Brain microvascular endothelial cell (primary cell): ENCODE measurements around the gene TAF12.
A peak's percentile ranks its signal among the peaks of the same experiment; 100 is the strongest.
"Not testable (repeated sequence)": the region's sequence is repeated elsewhere in the genome, so short reads cannot be mapped to it uniquely, and the experiment has no call there.

Experiments
- DNase-seq: peaks from one replicate; pipeline ENCODE4 v3.0.0-alpha.2; 2020
- H3K27ac ChIP-seq: fragments of 250-450 bp; sonication (Bioruptor Pico); 2 replicates; pipeline ENCODE4 v1.5.1; 2020; ENCODE audit warnings: mild to moderate bottlenecking, moderate library complexity
- H3K27me3 ChIP-seq: fragments of 250-450 bp; sonication (Bioruptor Pico); replicated peaks from 2 replicates; pipeline ENCODE4 v1.5.1; 2020; ENCODE audit warnings: mild to moderate bottlenecking
- H3K36me3 ChIP-seq: fragments of 250-450 bp; sonication (Bioruptor Pico); replicated peaks from 2 replicates; pipeline ENCODE4 v1.5.1; 2020; ENCODE audit warnings: mild to moderate bottlenecking
- H3K4me3 ChIP-seq: 2 replicates; pipeline ENCODE4 v1.5.1; 2011; ENCODE audit warnings: low read depth, mild to moderate bottlenecking, control low read depth, low read length, moderate library complexity
- in situ Hi-C: cut with HindIII; loops from 2 replicates; pipeline ENCODE4 v1.10.0; 2017; ENCODE audit warnings: low sequenced_read_pairs, low pct_ligation_motif_present
- TF ChIP-seq, protein P1 (sequence below): IDR thresholded peaks from 2 replicates; pipeline ENCODE4 v1.5.1; 2011; ENCODE audit warnings: low read depth, mild to moderate bottlenecking, moderate library complexity, low read length, control low read depth, inconsistent platforms; ENCODE audit errors: missing control alignments

Gene TAF12

GRCh38 chr1:28573564-28573963 lies 69.3 kb downstream of the TAF12 start:
- Histone ChIP-seq H3K36me3 (peaks cover 47% of the 10 kb centered on the region), H3K27me3 (no peaks in the 10 kb centered on the region), H3K27ac (no peak overlapping the region), H3K4me3 (no peak overlapping the region)
- TF ChIP-seq, protein P1, sequence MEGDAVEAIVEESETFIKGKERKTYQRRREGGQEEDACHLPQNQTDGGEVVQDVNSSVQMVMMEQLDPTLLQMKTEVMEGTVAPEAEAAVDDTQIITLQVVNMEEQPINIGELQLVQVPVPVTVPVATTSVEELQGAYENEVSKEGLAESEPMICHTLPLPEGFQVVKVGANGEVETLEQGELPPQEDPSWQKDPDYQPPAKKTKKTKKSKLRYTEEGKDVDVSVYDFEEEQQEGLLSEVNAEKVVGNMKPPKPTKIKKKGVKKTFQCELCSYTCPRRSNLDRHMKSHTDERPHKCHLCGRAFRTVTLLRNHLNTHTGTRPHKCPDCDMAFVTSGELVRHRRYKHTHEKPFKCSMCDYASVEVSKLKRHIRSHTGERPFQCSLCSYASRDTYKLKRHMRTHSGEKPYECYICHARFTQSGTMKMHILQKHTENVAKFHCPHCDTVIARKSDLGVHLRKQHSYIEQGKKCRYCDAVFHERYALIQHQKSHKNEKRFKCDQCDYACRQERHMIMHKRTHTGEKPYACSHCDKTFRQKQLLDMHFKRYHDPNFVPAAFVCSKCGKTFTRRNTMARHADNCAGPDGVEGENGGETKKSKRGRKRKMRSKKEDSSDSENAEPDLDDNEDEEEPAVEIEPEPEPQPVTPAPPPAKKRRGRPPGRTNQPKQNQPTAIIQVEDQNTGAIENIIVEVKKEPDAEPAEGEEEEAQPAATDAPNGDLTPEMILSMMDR = no peak
- DNase-seq = no peak
- in situ Hi-C loops = no loop called here

GRCh38 chr1:28572891-28573290 lies 70.0 kb downstream of the TAF12 start:
- in situ Hi-C loops, H3K27me3 ChIP-seq, H3K4me3 ChIP-seq: not testable (repeated sequence)
- Histone ChIP-seq H3K36me3 (peaks cover 47% of the 10 kb centered on the region), H3K27ac (peak overlapping the region; percentile 66)
- peak; percentile 72 for DNase-seq

- DNase-seq = no peak
- TF ChIP-seq, protein P1 = no peak
- Histone ChIP-seq H3K4me3 (no peak overlapping the region), H3K27ac (no peak overlapping the region), H3K36me3 (peaks cover 43% of the 10 kb centered on the region), H3K27me3 (no peaks in the 10 kb centered on the region)
- in situ Hi-C loops = no loop called here
These were observed 71.0 kb downstream of the TAF12 start for GRCh38 chr1:28571911-28572310.

DNA sequence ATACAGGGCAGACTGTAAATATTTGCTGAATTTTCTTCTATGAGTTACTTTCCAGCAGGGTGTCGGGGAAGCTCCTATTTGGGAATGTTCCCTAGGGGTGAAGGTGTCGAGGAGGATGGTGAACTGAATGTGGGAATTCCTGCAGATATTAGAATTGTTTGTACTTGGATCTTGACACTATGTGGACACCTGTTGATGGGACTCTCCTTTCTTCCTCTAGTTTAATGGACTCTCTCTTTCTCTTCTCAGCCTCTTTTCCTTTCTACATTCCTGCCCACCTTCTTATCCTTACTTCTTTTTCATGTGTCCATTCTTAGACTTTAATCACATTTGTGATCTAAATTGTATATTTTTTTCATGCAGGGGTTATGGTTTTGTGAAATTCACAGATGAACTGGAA lies 75.9 kb downstream of the TAF12 start:
- in situ Hi-C loops = no loop called here
- H3K4me3 ChIP-seq = no peak overlapping the region
- TF ChIP-seq, protein P1 = no peak
- H3K36me3 ChIP-seq = peaks cover 54% of the 10 kb centered on the region
- no peaks in the 10 kb centered on the region for H3K27me3 ChIP-seq
- no peak for DNase-seq
- H3K27ac ChIP-seq = no peak overlapping the region

- in situ Hi-C loops = no loop called here
- H3K4me3 ChIP-seq = no peak overlapping the region
- H3K27ac ChIP-seq = no peak overlapping the region
- TF ChIP-seq, protein P1 = no peak
- H3K36me3 ChIP-seq = peaks cover 55% of the 10 kb centered on the region
- DNase-seq = no peak
- no peaks in the 10 kb centered on the region for H3K27me3 ChIP-seq
These were observed 77.1 kb downstream of the TAF12 start for GRCh38 chr1:28565726-28566125.

DNA sequence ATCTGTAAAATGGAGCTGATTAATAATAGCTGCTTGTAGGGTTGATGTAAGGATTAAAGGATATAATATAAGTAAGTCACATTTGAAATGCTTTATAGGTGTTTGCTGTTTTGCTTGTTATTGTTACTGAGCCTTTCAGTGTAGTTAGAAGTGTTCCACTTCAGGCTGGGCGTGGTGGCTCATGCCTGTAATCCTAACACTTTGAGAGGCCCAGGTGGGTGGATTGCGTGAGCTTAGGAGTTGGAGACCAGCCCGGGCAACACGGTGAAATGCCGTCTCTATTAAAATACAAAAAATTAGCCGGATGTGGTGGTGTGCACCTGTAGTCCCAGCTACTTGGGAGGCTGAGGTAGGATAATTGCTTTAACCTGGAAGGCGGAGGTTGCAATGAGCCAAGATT lies 77.8 kb downstream of the TAF12 start:
- in situ Hi-C loops = no loop called here
- TF ChIP-seq, protein P1 = no peak
- peaks cover 59% of the 10 kb centered on the region for H3K36me3 ChIP-seq

More for the DNA sequence above, 77.8 kb downstream of the TAF12 start:
- Histone ChIP-seq H3K27ac (no peak overlapping the region), H3K4me3 (no peak overlapping the region), H3K27me3 (no peaks in the 10 kb centered on the region)
- no peak for DNase-seq
